D721Med (cell line): ENCODE results near the gene JARID2.
A peak's percentile ranks its signal among the peaks of the same experiment; 100 is the strongest.

Source experiments
- DNase-seq: peaks from one replicate; pipeline ENCODE4 v3.0.0; 2011; ENCODE audit warnings: low spot score; ENCODE audit not compliant: insufficient read length
- FAIRE-seq: peaks from 2 replicates; lab custom pipeline; 2011; peaks lifted over from hg19 to GRCh38; lab: Jason Lieb, UNC
- TF ChIP-seq, protein P1 (sequence below): IDR thresholded peaks from 2 replicates; pipeline ENCODE4 v1.5.1; 2012; ENCODE audit warnings: mild to moderate bottlenecking, control low read depth; ENCODE audit not compliant: insufficient read depth; ENCODE audit errors: missing control alignments

Gene JARID2

DNA sequence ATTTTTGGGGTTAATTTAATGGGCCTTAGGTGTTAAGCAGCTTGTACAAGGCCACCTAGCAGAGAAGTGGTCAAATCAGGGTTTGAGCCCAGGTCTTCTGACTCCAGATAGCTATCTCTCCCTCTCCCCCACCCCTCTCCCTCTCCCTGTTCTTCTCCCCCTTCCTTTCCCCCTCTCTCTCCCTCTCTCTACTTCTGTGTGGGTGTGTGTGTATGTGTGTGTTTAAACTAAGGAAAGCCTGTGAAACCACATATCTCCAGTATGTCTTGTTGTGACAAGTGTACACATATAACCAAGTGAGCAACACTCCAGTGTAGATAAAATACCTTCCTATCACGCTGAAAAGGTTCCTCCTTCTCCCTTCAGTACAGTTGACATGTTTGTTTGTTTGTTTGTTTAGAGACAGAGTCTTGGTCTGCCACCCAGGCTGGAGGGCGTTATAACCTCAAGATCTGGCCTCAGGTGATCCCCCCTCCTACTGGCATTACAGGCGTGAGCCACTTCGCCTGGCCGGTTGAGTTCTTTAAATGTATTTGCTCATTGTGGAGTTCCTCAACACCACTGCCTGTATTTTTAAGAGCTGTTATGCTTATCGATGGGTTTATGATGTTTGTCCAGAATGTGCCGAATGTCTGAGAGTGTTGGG, 140.4 kb downstream of the JARID2 start:
- FAIRE-seq: no peak
- TF ChIP-seq, protein P1, sequence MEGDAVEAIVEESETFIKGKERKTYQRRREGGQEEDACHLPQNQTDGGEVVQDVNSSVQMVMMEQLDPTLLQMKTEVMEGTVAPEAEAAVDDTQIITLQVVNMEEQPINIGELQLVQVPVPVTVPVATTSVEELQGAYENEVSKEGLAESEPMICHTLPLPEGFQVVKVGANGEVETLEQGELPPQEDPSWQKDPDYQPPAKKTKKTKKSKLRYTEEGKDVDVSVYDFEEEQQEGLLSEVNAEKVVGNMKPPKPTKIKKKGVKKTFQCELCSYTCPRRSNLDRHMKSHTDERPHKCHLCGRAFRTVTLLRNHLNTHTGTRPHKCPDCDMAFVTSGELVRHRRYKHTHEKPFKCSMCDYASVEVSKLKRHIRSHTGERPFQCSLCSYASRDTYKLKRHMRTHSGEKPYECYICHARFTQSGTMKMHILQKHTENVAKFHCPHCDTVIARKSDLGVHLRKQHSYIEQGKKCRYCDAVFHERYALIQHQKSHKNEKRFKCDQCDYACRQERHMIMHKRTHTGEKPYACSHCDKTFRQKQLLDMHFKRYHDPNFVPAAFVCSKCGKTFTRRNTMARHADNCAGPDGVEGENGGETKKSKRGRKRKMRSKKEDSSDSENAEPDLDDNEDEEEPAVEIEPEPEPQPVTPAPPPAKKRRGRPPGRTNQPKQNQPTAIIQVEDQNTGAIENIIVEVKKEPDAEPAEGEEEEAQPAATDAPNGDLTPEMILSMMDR: no peak
- DNase-seq: no peak

DNA sequence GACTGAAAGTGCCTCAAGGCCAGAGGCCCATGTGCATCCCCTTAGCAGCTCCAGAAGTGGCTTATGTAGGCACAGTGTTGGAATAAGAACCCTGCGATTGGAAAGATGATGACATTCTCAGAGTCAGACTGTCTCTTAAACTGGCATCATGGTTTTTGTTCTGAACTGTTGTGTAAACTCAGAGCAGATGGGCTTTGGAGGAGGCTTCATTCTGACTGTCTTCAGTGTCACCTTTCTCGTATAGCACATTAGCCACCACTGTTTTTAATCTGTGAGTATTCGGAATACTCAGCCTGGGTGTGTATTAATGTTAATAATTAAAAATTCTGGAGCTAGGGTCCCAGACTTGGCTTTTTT, 140.9 kb downstream of the JARID2 start:
- DNase-seq (no peak), FAIRE-seq (no peak)
- TF ChIP-seq, protein P1: no peak

DNA sequence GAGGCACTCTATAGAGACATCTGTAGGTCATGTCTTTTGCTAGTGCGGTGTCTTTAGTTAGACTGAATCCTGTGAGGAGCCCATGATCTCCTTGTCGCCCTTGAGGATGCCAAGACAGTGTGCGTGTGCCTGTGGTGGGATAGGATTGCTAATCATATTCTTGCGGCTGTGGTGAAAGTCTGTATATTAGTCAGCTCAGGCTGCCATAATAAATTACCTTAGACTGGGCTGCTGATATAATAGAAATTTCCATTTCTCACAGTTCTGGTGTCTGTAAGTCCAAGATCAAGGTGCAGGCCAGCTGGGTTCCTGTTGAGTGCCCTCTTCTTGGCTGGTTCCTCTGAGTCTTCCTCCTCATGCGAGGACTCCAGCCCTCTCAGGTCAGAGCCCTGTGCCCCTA, 141.2 kb downstream of the JARID2 start:
- TF ChIP-seq, protein P1: no peak
- DNase-seq (no peak), FAIRE-seq (no peak)

GRCh38 chr6:15389084-15389764, 143.4 kb downstream of the JARID2 start:
- DNase-seq: no peak
- TF ChIP-seq, protein P1: no peak
- no peak for FAIRE-seq

- DNase-seq: no peak
- FAIRE-seq: no peak
- TF ChIP-seq, protein P1: peak; percentile 69
Observed at GRCh38 chr6:15389765-15390723, 144.2 kb downstream of the JARID2 start.

- TF ChIP-seq, protein P1: no peak
- FAIRE-seq: no peak
- no peak for DNase-seq
Observed at GRCh38 chr6:15391500-15391899, 145.6 kb downstream of the JARID2 start.
